Left ventricle myocardium inferior (tissue), 1 donor: ENCODE measurements around the gene PATE2. TPM values are rescaled to one million over a fixed set of nuclear protein-coding genes. Genes with fewer than 3 reads are reported as not detected.

Source experiments
- DNase-seq: peaks from one replicate; pipeline ENCODE4 v3.0.0-alpha.2; 2020
- H3K27ac ChIP-seq: fragments of 200-600 bp; replicated peaks from 2 replicates; pipeline ENCODE4 v1.8.0; 2021
- H3K27me3 ChIP-seq: fragments of 200-600 bp; 2 replicates; pipeline ENCODE4 v1.8.0; 2021; ENCODE audit warnings: low read depth
- H3K36me3 ChIP-seq: fragments of 200-600 bp; 2 replicates; pipeline ENCODE4 v1.8.0; 2021
- H3K4me1 ChIP-seq: fragments of 200-600 bp; 2 replicates; pipeline ENCODE4 v1.8.0; 2021
- H3K4me3 ChIP-seq: fragments of 200-600 bp; 2 replicates; pipeline ENCODE4 v1.8.0; 2021; ENCODE audit warnings: mild to moderate bottlenecking, moderate library complexity
- H3K9me3 ChIP-seq: fragments of 200-600 bp; replicated peaks from 2 replicates; pipeline ENCODE4 v1.8.0; 2021
- intact Hi-C: fragments of 100-400 bp; cut with micrococcal nuclease; formaldehyde crosslinking; loops from one replicate; pipeline ENCODE4 v1.11.0; 2022
- total RNA-seq: library from RNA; stranded (reverse); fragmentation: NEBNext Ultra II Directional; extraction: Animal tissue kit (Norgen Biotek cat#: 25700); gene quantifications from one replicate; pipeline ENCODE4 v1.2.1, GENCODE V29; 2021
- TF ChIP-seq, protein P1 (sequence below): fragments of 200-600 bp; IDR thresholded peaks from 2 replicates; pipeline ENCODE4 v1.8.0; 2021; ENCODE audit warnings: antibody characterized with exemption, mild to moderate bottlenecking, borderline replicate concordance
- donor health status: DM: no; HTN: yes; CAD: no; lungs with severe emphysema.

PATE2 gene
- total RNA-seq, 1 donor from 2014 or later, result not detected

GRCh38 chr11:125756050-125756449, 22.6 kb downstream of the PATE2 start:
- Histone ChIP-seq H3K4me1 (no peaks in the 10 kb centered on the region), H3K27me3 (no peaks in the 10 kb centered on the region), H3K36me3 (no peaks in the 10 kb centered on the region), H3K9me3 (peaks cover 33% of the 10 kb centered on the region), H3K4me3 (no peak overlapping the region), H3K27ac (no peak overlapping the region)
- DNase-seq, result no peak
- TF ChIP-seq, protein P1, sequence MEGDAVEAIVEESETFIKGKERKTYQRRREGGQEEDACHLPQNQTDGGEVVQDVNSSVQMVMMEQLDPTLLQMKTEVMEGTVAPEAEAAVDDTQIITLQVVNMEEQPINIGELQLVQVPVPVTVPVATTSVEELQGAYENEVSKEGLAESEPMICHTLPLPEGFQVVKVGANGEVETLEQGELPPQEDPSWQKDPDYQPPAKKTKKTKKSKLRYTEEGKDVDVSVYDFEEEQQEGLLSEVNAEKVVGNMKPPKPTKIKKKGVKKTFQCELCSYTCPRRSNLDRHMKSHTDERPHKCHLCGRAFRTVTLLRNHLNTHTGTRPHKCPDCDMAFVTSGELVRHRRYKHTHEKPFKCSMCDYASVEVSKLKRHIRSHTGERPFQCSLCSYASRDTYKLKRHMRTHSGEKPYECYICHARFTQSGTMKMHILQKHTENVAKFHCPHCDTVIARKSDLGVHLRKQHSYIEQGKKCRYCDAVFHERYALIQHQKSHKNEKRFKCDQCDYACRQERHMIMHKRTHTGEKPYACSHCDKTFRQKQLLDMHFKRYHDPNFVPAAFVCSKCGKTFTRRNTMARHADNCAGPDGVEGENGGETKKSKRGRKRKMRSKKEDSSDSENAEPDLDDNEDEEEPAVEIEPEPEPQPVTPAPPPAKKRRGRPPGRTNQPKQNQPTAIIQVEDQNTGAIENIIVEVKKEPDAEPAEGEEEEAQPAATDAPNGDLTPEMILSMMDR, result no peak
- intact Hi-C loops, result no loop called here

- DNase-seq, result no peak
- intact Hi-C loops, result no loop called here
These were observed 28.0 kb downstream of the PATE2 start for GRCh38 chr11:125750629-125751028.

GRCh38 chr11:125745979-125746378, 32.6 kb downstream of the PATE2 start, which contains the start of gene PATE1:
TSS of gene PATE1 (plus strand) at chr11:125746279. CDS start at chr11:125746305, 26 bp downstream.
- Histone ChIP-seq H3K27ac (no peak within 1 kb of the TSS), H3K36me3 (no peaks in the 10 kb centered on the region), H3K27me3 (no peaks in the 10 kb centered on the region), H3K4me1 (no peaks in the 10 kb centered on the region), H3K9me3 (no peaks in the 10 kb centered on the region), H3K4me3 (no peak within 1 kb of the TSS)
- intact Hi-C loops, result no loop called here
- TF ChIP-seq, protein P1, result no peak
- DNase-seq, result no peak

More at GRCh38 chr11:125750629-125751028, 28.0 kb downstream of the PATE2 start:
- Histone ChIP-seq H3K27me3 (no peaks in the 10 kb centered on the region), H3K4me3 (no peak overlapping the region), H3K36me3 (no peaks in the 10 kb centered on the region), H3K4me1 (no peaks in the 10 kb centered on the region), H3K27ac (no peak overlapping the region), H3K9me3 (peaks cover 6% of the 10 kb centered on the region)
- TF ChIP-seq, protein P1, result no peak

- no peaks in the 10 kb centered on the region for H3K36me3 ChIP-seq
- no peak overlapping the region for H3K27ac ChIP-seq
- TF ChIP-seq, protein P1, result no peak
- peaks cover 3% of the 10 kb centered on the region for H3K9me3 ChIP-seq
- H3K27me3 ChIP-seq, result no peaks in the 10 kb centered on the region
- intact Hi-C loops, result no loop called here
- DNase-seq, result no peak
- H3K4me3 ChIP-seq, result no peak overlapping the region
- H3K4me1 ChIP-seq, result no peaks in the 10 kb centered on the region
These were observed 34.9 kb downstream of the PATE2 start for GRCh38 chr11:125743681-125744080.

- intact Hi-C loops, result no loop called here
- no peak for DNase-seq
These were observed 38.0 kb downstream of the PATE2 start for GRCh38 chr11:125740617-125741016.

More at GRCh38 chr11:125740617-125741016, 38.0 kb downstream of the PATE2 start:
- H3K4me3 ChIP-seq, result no peak overlapping the region
- no peaks in the 10 kb centered on the region for H3K36me3 ChIP-seq
- no peaks in the 10 kb centered on the region for H3K27me3 ChIP-seq
- TF ChIP-seq, protein P1, result no peak
- H3K27ac ChIP-seq, result no peak overlapping the region
- H3K4me1 ChIP-seq, result no peaks in the 10 kb centered on the region
- peaks cover 24% of the 10 kb centered on the region for H3K9me3 ChIP-seq
